Measurements from ENCODE around the gene PCBP3.
"Not testable (repeated sequence)": the region's sequence is repeated elsewhere in the genome, so short reads cannot be mapped to it uniquely, and the experiment has no call there.

Gene PCBP3

GRCh38 chr21:45715441-45715840, 71.9 kb downstream of the PCBP3 start:
- no peak for DNase-seq (ENCODE audit: low read depth, low spot score)
- H3K4me3 ChIP-seq (ENCODE audit: low read length) = no peak overlapping the region

- no peak for DNase-seq (ENCODE audit: low read depth, low spot score)
- no peak overlapping the region for H3K4me3 ChIP-seq (ENCODE audit: low read length)
Observed at GRCh38 chr21:45718413-45718812, 74.9 kb downstream of the PCBP3 start.

GRCh38 chr21:45719177-45719802, 75.8 kb downstream of the PCBP3 start:
- no peak for DNase-seq (ENCODE audit: low read depth, low spot score)
- no peak overlapping the region for H3K4me3 ChIP-seq (ENCODE audit: low read length)

GRCh38 chr21:45720204-45720603, 76.7 kb downstream of the PCBP3 start:
- not testable (repeated sequence) for H3K4me3 ChIP-seq (ENCODE audit: low read length); DNase-seq (ENCODE audit: low read depth, low spot score)

DNA sequence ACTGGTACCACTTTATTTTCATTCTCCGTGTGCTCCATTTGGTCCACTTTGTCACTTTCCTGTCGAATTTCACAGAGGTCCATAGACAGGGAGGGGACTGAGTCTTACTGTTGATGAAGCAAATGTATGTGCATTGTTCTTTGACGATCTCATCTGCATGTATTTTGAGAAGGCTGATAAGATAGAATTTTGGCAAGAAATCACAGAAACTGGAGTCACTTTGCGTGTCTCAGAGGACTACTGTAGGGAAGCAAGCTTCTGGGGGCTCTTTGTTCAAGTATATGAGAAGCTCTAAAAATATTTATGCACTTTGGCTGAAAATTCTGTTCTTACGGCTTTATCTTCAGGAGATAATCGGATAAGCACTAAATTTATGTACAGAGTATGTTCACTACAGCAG, 78.1 kb downstream of the PCBP3 start:
- no peak overlapping the region for H3K4me3 ChIP-seq (ENCODE audit: low read length)

DNA sequence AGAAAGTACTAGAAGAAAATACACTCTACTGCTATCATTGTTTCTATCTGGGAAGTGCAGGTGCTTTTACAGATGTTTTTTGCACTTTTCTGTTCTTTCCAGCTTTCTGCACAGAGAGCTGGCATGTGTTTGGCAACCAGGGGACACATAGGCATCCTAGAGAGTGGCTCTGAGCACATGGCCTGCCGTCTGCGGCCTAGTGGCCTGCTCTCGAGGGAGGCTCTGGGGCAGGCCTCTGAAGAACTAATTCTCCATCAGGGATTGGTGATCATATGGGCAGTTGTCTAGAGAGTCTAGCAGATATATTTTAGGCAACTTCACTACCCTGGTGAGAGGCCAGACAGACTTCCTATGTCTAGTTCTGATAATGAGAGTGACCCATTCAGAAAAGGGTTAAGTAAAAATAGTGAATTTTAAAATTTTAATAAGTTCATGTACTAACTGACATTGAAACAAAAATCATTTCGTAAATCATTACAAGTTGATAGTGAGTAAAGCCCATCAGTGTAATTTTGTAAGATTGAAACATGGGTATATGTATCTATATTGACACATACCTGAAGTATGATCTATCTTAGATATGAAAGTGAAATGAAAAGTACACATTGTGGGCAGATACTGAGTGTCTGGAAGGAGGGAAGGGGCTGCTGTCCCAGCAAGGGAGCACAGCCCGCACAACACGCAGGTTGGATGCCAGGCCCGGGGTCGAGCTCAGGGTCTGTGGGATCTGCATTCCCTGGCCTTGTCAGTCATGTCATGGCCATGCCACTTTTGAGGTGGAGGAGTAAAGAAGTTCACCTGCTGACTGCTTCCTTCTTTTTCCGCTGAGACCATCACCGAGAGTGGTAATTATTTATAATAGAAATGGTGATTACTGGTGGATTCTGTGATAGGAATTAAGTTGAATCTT, 79.8 kb downstream of the PCBP3 start:
- H3K4me3 ChIP-seq (ENCODE audit: low read length) = no peak overlapping the region
- DNase-seq (ENCODE audit: low read depth, low spot score) = no peak

More for the DNA sequence above, 78.1 kb downstream of the PCBP3 start:
- DNase-seq (ENCODE audit: low read depth, low spot score) = no peak

GRCh38 chr21:45724345-45724961, 80.9 kb downstream of the PCBP3 start:
- H3K4me3 ChIP-seq (ENCODE audit: low read length) = no peak overlapping the region
- DNase-seq (ENCODE audit: low read depth, low spot score) = no peak

DNA sequence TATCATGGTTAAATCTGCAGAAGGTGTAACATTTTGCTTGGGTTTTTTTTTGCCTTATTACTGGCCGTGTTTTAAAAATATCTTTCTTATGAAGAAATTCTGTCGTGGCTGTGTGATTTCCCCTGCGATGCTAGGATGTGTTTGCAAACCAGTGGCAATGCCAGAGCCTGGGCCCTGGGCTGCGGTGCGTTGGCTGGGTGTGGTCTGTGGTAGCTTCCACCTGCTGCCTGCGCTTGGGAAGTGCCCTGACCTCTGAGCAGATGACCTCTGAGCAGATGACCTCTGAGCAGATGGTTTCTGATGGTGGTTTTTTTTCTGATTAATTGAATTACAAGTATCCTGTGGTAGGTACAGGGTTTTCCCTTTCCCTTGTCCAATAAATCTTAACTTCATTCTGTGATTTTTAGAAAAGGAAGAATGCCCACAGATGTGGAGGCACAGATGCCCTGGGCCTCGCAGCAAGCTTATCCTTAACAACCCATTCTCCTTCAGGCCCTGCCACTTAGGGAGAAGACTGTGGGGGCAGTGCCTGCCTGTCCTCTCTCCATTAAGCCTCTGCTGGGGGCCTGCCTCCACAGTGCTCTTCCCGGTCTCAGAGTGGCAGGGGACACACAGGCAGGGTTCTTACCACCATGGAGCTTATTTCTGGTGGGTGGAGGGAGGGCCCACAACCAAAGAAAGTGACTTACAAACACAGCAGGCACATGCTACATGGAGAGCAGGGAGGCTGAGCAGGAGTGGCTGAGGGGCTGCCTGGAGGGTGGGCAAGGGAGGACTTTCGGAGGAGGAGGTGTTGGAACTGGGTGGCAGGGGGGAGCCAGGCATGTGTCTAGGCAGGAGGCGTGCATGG, 81.7 kb downstream of the PCBP3 start:
- H3K4me3 ChIP-seq (ENCODE audit: low read length) = no peak overlapping the region
- DNase-seq (ENCODE audit: low read depth, low spot score) = no peak

GRCh38 chr21:45725844-45726200, 82.3 kb downstream of the PCBP3 start:
- H3K4me3 ChIP-seq (ENCODE audit: low read length) = no peak overlapping the region
- DNase-seq (ENCODE audit: low read depth, low spot score) = no peak

- no peak for DNase-seq (ENCODE audit: low read depth, low spot score)
- no peak overlapping the region for H3K4me3 ChIP-seq (ENCODE audit: low read length)
Observed at GRCh38 chr21:45726438-45726837, 82.9 kb downstream of the PCBP3 start.

DNA sequence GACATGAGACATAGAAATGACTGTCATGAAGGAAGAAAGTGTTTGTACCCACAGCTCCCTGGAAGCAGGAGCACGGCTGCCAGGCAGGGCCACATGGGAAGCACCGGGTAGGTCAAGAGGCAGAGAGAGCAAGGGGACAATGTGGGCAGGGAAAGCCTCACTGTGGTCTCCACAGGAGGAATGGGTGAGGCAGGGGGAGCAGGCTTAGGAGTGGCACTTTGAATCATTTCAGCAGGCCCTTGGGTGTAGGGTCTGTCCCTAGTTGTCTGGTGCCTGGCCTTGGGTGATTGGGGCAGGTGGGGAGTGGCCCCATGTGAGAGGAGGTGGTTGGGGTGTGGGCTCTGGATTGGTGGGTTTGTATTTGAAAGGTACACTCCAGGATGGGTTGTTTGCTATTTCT, 83.9 kb downstream of the PCBP3 start:
- no peak for DNase-seq (ENCODE audit: low read depth, low spot score)

GRCh38 chr21:45735259-45736000, 91.9 kb downstream of the PCBP3 start:
- no peak for DNase-seq (ENCODE audit: low read depth, low spot score)
- no peak overlapping the region for H3K4me3 ChIP-seq (ENCODE audit: low read length)

More for the DNA sequence above, 83.9 kb downstream of the PCBP3 start:
- H3K4me3 ChIP-seq (ENCODE audit: low read length) = no peak overlapping the region

DNA sequence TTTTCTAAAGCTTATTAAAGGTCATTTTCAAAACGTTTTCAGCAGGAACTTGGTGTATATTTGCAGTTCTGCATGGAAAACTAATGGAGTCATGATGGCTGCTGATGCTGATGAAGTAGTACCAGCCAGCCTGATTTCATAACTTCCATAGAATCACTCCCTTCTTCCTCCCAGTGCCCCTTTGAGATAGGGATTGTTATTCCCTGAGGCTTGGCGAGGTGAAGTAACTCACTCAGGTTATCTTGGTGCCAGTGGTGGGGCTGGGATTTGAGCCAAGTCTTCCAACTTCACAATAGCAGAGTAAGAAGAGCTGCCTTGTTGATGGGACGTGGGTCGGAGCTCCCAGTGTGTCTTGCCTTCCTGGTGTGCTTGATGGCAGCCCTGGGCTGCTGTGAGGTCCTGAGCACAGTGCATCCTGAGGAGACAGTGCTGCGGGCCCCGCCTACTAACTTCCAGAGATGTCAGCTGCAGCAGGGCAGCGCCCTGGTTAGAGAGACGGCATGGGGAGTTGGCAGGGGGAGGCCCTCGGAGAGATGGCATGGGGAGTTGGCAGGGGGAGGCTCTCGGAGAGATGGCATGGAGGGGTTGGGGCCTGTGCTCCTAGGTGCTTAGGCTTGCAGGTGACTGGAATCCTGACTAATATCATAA, 92.6 kb downstream of the PCBP3 start:
- DNase-seq (ENCODE audit: low read depth, low spot score) = no peak
- H3K4me3 ChIP-seq (ENCODE audit: low read length) = no peak overlapping the region

DNA sequence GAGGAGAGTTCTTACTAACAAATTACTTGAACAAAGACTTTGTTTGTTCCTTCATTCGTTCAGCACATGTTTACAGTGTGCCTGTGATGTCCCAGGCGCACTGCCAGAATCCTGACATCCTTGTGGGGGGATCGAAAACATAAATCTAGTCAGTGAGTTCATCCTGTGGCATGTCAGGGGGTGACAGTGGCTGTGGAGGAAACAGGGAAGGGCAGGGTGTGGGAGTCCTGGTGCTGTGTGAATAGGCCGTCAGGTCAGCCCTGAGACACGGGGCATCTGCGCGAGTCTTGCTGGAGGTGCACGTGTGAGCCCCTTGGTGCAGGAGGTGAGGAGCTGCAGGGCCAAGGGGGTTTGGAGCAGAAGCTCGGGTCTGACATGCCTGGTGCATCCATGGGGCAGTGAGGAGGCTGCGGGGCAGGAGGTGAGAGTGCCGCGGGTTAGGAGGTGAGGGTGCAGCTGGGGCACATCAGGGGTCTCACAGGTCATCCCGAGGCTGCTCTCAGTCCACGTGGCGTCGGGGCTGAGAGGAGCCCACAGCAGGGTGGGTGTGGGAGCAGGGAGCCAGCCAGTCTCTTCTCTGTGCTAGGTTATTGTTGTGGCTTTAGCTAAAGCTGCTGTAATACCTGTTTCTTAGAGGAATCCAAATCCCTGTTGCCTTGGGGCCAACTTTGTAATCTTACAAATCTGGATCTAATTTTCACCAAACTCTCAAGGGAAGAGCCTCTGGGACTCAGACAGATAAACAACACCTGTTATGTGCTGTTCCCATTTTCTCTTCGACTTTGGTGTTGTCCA, 93.4 kb downstream of the PCBP3 start:
- no peak overlapping the region for H3K4me3 ChIP-seq (ENCODE audit: low read length)
- no peak for DNase-seq (ENCODE audit: low read depth, low spot score)

DNA sequence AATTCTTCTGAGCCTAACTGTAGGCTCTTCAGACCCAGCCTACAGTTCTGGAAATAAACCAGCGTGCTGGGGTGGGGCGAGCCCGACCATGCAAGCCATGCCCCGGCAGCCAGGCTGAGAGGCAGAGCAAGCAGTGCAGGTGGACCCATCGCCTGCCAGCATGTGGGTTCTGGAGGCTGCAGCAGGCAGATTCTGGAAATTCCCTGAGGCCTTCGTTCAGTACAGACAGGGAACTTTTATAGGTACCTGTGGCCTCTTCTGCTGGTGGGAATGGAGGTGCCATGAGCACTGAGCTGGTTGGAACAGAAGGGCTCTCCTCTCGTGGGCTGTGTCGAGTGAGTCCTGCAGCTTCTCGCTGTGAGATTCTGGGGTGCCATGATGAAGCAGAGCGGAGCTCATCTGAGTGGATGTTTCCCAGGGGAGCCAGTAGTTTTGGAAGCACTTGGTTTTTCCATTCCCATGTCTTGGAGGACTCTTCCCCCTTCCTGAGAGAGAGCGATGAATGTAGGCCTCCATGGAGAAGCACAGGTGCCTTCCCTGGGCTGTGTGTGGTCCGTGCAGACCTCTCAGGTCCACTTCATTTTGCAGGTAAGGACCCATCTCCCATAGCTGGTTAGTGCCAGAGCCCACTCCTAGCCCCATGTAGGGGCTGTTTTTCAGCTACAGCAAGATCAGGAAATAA, 94.1 kb downstream of the PCBP3 start:
- DNase-seq (ENCODE audit: low read depth, low spot score) = no peak
- H3K4me3 ChIP-seq (ENCODE audit: low read length) = no peak overlapping the region

- DNase-seq (ENCODE audit: low read depth, low spot score) = no peak
Observed at GRCh38 chr21:45739218-45740087, 95.9 kb downstream of the PCBP3 start.

More at GRCh38 chr21:45739218-45740087, 95.9 kb downstream of the PCBP3 start:
- H3K4me3 ChIP-seq (ENCODE audit: low read length) = no peak overlapping the region

All from Jurkat, Clone E6-1 (cell line).